GM21786 (cell line): ENCODE results near the gene TMEM131.
A peak's percentile ranks its signal among the peaks of the same experiment; 100 is the strongest.

Experiments
- ATAC-seq: cut with Tn5 transposase; IDR thresholded peaks from one replicate; pipeline ENCODE4 v1.9.1; 2021; ENCODE audit not compliant: unreplicated experiment

TMEM131 gene

GRCh38 chr2:98020992-98021713 lies 25.4 kb upstream of the TMEM131 start:
- no peak for ATAC-seq

DNA sequence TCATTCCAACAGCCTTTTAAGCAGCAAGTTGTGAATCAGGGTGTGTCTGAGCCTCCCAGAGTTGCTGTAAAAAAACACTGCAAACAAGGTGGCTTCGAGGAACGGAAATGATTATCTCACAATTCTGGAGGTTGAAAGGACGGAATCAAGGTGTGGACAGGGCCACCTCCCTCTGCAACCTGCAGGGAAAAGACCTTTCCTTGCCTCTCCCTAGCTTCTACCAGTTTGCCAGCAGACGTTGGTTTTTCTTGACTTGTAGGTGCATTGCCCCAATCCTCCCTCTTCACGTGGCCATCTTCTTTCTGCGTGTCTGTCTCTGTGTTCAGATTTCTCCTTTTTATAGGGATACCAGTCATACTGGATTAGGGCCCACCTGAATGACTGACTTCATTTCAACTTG lies 24.8 kb upstream of the TMEM131 start:
- no peak for ATAC-seq

GRCh38 chr2:98016908-98017670 lies 21.3 kb upstream of the TMEM131 start:
- ATAC-seq: no peak

DNA sequence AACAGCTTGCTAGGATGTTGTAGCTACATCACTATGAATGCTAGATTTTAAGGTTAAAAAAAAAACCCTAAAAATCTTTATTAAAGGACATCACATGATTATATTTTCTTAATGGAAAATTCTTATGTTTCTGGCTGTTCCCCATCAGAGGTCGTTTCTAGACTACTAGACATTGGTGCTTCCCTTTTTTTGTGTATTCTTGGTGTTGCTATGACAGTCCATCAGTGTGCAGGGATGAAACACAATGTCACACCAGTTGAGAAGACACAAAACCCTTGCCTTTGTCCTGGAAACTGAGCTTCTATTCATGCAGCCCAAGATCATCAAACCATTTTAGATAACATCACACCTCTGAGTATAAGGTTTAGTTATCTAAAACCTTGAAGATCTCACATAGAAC lies 19.9 kb upstream of the TMEM131 start:
- ATAC-seq: no peak

GRCh38 chr2:98014379-98014778 lies 18.6 kb upstream of the TMEM131 start:
- no peak for ATAC-seq

- no peak for ATAC-seq
Observed at GRCh38 chr2:98013407-98014042, 17.8 kb upstream of the TMEM131 start.

DNA sequence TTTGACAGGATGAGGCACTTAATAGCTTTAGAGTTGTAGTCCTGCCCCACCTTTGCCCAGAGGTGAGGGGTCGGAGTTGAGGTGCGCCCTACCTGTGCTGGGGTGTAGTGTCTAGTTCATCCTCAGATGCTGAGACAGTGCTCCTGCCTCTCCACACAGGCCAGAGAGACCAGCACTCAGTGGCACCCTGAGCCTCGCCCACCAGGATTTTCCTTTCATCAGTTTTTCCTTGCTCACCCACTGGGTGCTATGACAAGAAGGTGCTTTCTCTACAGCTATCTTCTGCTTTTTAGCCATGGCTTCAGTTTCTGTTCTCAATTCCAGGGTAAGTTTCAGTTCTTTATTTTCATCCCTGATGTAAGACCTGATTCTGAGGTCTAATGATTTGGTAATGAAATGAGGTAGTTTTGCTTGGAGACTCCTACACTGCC lies 16.8 kb upstream of the TMEM131 start:
- ATAC-seq: peak; percentile 84

DNA sequence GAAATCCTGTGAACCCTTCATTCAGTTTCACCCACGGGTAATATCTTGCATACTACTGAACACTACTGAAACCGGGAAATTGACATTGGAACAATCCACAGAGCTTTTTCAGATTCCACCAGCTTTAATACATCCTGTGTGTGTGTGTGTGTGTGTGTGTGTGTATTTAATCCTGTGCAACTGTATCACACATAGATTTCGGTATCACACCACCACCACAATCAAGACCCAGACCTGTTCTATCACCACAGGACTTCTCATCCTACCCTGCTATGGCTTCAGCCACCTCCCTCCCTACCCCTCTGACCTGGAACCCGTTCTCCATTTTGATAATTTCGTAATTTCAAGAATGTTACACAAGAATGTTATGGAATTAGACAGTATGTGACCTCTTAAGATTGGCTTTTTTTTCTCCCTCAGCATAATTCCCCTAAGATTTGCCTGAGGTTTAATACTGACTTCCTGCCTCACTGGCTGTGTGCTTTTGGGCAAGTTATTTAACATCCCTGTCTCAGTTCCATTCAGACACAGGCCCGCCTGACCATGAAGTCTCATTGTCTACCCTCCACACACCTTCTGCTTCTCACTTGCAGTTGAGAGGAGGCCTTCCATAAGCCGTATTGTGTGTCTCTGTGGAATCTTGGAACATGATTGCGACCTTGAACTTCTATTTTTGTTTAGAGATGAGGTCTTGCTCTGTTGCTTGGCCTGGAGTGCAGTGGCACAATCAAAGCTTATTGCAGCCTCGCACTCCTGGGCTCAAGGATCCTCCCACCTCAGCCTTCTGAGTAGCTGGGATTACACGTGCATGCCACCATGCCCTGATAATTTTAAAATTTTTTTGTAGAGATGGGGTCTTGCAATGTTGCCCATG lies 14.4 kb upstream of the TMEM131 start:
- ATAC-seq: no peak

- ATAC-seq: no peak
Observed at GRCh38 chr2:98008415-98008814, 12.7 kb upstream of the TMEM131 start.

DNA sequence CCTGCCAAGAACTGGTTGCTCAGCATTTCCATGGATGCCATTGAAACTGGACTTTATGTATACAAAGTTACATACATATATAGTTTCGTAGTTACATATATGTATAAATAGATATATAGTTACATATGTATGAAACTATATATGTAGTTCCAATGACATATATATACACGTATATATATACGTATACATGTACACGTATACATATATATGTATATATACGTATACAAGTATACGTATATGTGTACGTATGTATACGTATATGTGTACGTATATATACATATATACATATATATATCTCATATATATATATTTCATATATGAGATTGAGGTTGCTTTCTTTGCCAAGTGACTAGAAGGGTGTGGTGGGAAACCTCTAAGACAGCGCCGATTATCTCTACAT lies 10.6 kb upstream of the TMEM131 start:
- ATAC-seq: no peak

- ATAC-seq: no peak
Observed at GRCh38 chr2:98004613-98005012, 8.9 kb upstream of the TMEM131 start.

- no peak for ATAC-seq
Observed at GRCh38 chr2:98004047-98004446, 8.3 kb upstream of the TMEM131 start.

DNA sequence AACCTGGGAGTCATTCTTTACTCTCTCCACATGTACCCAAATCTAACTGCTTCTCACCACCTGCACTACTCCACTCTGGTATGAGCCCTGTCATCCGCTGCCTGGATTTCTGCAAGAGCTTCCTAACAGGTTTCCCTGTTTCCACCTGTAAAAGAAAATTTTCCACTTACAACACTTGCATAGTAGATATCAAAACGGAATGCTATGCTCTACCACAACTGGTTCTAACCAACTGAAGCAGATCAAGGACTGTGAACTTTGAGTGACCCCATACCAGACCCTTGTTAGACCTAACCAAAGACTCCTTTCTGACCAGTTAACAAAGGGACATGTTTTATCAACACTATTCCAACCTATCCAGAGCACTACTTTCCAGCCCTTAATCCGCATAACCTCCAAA lies 3.8 kb upstream of the TMEM131 start:
- ATAC-seq: no peak

- ATAC-seq: no peak
Observed at GRCh38 chr2:97998431-97999005, 2.8 kb upstream of the TMEM131 start.

DNA sequence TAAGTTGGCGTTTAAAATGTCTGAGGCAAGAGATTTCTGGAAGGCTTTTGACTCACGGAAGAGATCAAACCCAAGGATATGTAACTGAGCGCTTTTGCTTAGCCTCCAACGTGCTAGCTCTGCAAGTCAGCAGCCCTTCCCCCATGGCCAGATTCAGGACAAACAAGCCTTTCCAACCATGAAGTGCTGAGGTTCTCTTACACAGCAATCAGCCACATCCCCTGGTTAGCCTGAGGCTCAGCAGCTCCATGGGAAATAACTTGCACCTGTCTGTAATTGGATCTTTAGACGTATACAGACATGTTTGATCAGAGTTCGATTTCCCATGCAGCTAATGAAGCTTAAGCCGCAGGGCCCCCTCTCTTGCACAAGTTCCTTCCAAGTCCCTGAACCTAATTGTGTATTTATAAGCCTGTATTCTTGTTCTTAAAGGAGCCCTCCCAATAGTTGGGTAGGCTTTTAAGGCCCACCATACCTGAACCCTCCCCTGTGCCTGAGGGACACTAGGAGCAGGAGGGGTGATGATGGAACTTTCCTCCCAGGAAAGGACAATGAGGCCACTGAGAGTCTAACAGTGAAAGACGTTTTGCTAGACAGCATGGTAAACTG lies 2.1 kb upstream of the TMEM131 start:
- ATAC-seq: no peak

- no peak for ATAC-seq
Observed at GRCh38 chr2:97996679-97997078, 931 bp upstream of the TMEM131 start.

GRCh38 chr2:97995026-97995733 lies 568 bp downstream of the TMEM131 start:
- peak; percentile 24 for ATAC-seq

GRCh38 chr2:97994476-97994875 lies 1.3 kb downstream of the TMEM131 start:
- ATAC-seq: no peak

GRCh38 chr2:97993926-97994325 lies 1.8 kb downstream of the TMEM131 start:
- ATAC-seq: no peak
